Epithelial cell of proximal tubule (primary cell): ENCODE measurements around the gene SYMPK. TPM values are rescaled to one million over a fixed set of nuclear protein-coding genes. Genes with fewer than 3 reads are reported as not detected.

Experiments used
- DNase-seq: peaks from one replicate; pipeline ENCODE4 v3.0.0-alpha.2; 2011; ENCODE audit warnings: low read depth
- H3K4me3 ChIP-seq: 2 replicates; pipeline ENCODE4 v1.5.1; 2011; ENCODE audit warnings: low read depth, mild to moderate bottlenecking, low read length
- total RNA-seq: library from RNA; depleted of rRNA; stranded (reverse); fragments of >200 nt; gene quantifications from 2 replicates; pipeline ENCODE4 v1.2.3, GENCODE V29; 2015
- TF ChIP-seq, protein P1 (sequence below): conservative IDR thresholded peaks from 2 replicates; pipeline ENCODE4 v1.5.1; 2012; ENCODE audit warnings: low read depth, mild to moderate bottlenecking, low read length

The SYMPK gene
- total RNA-seq, 1 donor from 2014 or later = 22.9 TPM

- H3K4me3 ChIP-seq = peak overlapping the region; percentile 70
- TF ChIP-seq, protein P1, sequence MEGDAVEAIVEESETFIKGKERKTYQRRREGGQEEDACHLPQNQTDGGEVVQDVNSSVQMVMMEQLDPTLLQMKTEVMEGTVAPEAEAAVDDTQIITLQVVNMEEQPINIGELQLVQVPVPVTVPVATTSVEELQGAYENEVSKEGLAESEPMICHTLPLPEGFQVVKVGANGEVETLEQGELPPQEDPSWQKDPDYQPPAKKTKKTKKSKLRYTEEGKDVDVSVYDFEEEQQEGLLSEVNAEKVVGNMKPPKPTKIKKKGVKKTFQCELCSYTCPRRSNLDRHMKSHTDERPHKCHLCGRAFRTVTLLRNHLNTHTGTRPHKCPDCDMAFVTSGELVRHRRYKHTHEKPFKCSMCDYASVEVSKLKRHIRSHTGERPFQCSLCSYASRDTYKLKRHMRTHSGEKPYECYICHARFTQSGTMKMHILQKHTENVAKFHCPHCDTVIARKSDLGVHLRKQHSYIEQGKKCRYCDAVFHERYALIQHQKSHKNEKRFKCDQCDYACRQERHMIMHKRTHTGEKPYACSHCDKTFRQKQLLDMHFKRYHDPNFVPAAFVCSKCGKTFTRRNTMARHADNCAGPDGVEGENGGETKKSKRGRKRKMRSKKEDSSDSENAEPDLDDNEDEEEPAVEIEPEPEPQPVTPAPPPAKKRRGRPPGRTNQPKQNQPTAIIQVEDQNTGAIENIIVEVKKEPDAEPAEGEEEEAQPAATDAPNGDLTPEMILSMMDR = no peak
- no peak for DNase-seq
These were observed 22.0 kb upstream of the SYMPK start for GRCh38 chr19:45884682-45885555.

GRCh38 chr19:45883881-45884681 is 21.1 kb upstream of the SYMPK start:
- TF ChIP-seq, protein P1 = no peak
- no peak for DNase-seq
- peak overlapping the region; percentile 34 for H3K4me3 ChIP-seq

- no peak for DNase-seq
- TF ChIP-seq, protein P1 = no peak
- H3K4me3 ChIP-seq = peak overlapping the region; percentile 34
These were observed 20.6 kb upstream of the SYMPK start for GRCh38 chr19:45883586-45883880.

DNA sequence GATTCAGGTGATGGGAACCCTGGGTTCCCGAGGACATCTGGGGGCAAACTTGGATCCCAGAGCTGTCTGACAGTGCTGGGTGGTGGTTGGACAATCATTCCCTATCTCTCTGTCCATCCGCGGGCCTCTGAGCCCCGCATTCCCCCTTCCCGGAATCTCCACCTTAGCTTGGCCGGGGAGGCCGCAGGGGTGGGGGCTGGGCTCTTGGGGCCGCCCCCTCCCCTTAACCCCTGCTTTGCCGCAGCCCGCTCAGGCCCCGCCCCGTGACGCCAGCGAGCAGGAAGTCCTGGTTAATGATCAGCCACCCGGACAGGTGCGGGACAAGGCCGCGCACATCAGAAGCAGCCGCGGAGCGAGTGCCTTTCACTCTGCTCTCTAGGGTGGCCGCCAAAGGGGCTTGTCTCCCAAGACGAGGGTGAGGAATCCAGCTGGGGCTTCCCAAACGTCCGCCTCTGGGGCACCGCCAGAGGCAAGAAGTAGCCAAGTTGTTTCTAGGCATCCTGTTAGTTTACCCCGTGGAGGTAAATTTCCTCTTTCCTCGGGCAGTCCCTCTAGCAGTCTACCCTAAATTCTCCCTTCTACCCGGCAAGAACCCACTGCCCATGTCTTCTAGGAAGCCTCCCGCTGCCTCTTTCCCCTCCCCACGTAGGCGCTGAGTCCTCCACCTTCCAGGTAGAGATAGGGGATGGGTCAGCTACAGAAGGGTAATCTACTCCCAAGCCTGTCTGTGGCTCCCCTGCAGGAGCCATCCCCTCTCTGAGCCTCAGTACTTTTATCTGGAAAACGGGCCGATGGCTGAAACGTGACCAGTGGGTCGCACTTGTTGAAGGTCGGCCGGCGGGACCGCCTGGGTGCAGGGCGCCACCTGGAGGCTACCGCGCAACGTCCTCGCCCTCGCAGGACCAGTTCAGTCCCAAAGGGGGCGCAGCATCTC is 20.0 kb upstream of the SYMPK start:
- TF ChIP-seq, protein P1 = peak; percentile 100
- DNase-seq = no peak
- H3K4me3 ChIP-seq = peak overlapping the region; percentile 72

DNA sequence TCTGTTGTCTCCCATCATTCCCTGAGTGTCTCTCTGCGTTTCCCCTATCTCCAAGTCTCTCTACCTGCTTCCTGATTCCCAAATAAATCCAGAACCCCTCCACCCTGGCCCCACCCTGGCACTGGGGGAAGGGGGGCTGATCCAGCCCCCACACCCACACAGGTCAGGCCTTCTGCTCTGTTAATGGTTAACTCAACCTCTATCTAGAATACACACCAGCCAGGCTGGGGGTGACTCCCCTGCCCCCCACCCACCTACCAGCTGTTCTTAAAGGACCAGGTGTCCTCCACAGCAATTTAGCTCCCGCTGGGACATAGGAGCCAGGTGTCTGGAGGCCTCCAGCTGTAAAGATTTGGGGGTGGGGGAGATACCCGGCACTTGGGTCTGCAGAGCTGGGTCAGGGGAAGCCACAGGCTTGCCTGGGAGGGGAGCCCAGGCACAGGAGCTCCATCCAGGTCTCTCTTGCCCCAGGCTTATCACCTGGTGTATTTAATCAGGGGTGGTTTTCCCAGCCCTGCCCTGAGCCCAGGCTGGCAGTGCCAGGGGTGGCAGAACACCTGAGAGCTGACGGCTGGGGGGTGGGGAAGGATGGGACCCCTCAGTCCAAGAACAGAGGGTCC is 19.1 kb upstream of the SYMPK start:
- TF ChIP-seq, protein P1 = no peak
- DNase-seq = no peak
- peak overlapping the region; percentile 72 for H3K4me3 ChIP-seq
